ENCODE data around the gene IRAK1.
A peak's percentile ranks its signal among the peaks of the same experiment; 100 is the strongest.
"Not testable (repeated sequence)": the region's sequence is repeated elsewhere in the genome, so short reads cannot be mapped to it uniquely, and the experiment has no call there.

The IRAK1 gene

GRCh38 chrX:153988493-153988892, 31.2 kb downstream of the IRAK1 start:
- Mint-ChIP-seq H3K27ac (no peak overlapping the region), H3K4me3 (no peak overlapping the region), H3K9me3 (peaks cover 0 to 5% of the 10 kb centered on the region in 2 donors), H3K27me3 (peaks cover 0 to 3% of the 10 kb centered on the region in 2 donors), H3K36me3 (no peaks in the 10 kb centered on the region), H3K4me1 (peaks cover 9 to 19% of the 10 kb centered on the region in 2 donors)
- no peak for DNase-seq
- no peak for ATAC-seq (replicated peaks)

- H3K36me3 Mint-ChIP-seq: peaks cover 0 to 9% of the 10 kb centered on the region in 2 donors
- no peaks in the 10 kb centered on the region for H3K27me3 Mint-ChIP-seq
- ATAC-seq (replicated peaks) (peak; percentile 60 to 67), DNase-seq (peak; percentile 61)
- H3K4me3 Mint-ChIP-seq: peak overlapping the region; percentile 79 to 83
- H3K9me3 Mint-ChIP-seq: no peaks in the 10 kb centered on the region
- peaks cover 27 to 54% of the 10 kb centered on the region in 2 donors for H3K4me1 Mint-ChIP-seq
- peak overlapping the region; percentile 96 for H3K27ac Mint-ChIP-seq
Measured at GRCh38 chrX:153984351-153985178, 35.1 kb downstream of the IRAK1 start.

GRCh38 chrX:153983321-153983801, 36.3 kb downstream of the IRAK1 start:
- Mint-ChIP-seq H3K9me3 (no peaks in the 10 kb centered on the region), H3K27me3 (no peaks in the 10 kb centered on the region), H3K27ac (peak overlapping the region; percentile 96), H3K4me3 (peak overlapping the region in 1 of 2 donors; percentile 46), H3K4me1 (peaks cover 27 to 54% of the 10 kb centered on the region in 2 donors), H3K36me3 (peaks cover 0 to 9% of the 10 kb centered on the region in 2 donors)
- ATAC-seq (replicated peaks) (peak; percentile 53 to 60), DNase-seq (peak; percentile 44)

- Mint-ChIP-seq H3K9me3 (no peaks in the 10 kb centered on the region), H3K4me3 (peak overlapping the region; percentile 47 to 66), H3K36me3 (peaks cover 0 to 9% of the 10 kb centered on the region in 2 donors), H3K27ac (peak overlapping the region; percentile 73), H3K4me1 (peaks cover 27 to 54% of the 10 kb centered on the region in 2 donors), H3K27me3 (no peaks in the 10 kb centered on the region)
- DNase-seq (peak; percentile 39), ATAC-seq (replicated peaks) (peak; percentile 5 to 11)
Measured at GRCh38 chrX:153981771-153982533, 37.8 kb downstream of the IRAK1 start.

GRCh38 chrX:153981231-153981630, 38.5 kb downstream of the IRAK1 start:
- Mint-ChIP-seq H3K9me3 (no peaks in the 10 kb centered on the region), H3K27ac (peak overlapping the region; percentile 73), H3K4me3 (peak overlapping the region; percentile 47 to 66), H3K4me1 (peaks cover 27 to 54% of the 10 kb centered on the region in 2 donors), H3K36me3 (peaks cover 0 to 9% of the 10 kb centered on the region in 2 donors), H3K27me3 (no peaks in the 10 kb centered on the region)
- DNase-seq (no peak), ATAC-seq (replicated peaks) (no peak)

GRCh38 chrX:153980394-153980793, 39.3 kb downstream of the IRAK1 start:
- not testable (repeated sequence) for H3K36me3 Mint-ChIP-seq, H3K27me3 Mint-ChIP-seq, DNase-seq, H3K9me3 Mint-ChIP-seq
- H3K4me1 Mint-ChIP-seq: peaks cover 30 to 49% of the 10 kb centered on the region in 2 donors
- peak overlapping the region; percentile 95 for H3K27ac Mint-ChIP-seq
- H3K4me3 Mint-ChIP-seq: peak overlapping the region; percentile 25 to 73
- ATAC-seq (replicated peaks): peak; percentile 35 to 38

- peak overlapping the region; percentile 96 for H3K27ac Mint-ChIP-seq
Measured at GRCh38 chrX:153974726-153975286, 44.9 kb downstream of the IRAK1 start.

GRCh38 chrX:153974003-153974725, 45.5 kb downstream of the IRAK1 start:
- H3K36me3 Mint-ChIP-seq: peaks cover 15 to 25% of the 10 kb centered on the region in 2 donors
- peak overlapping the region; percentile 96 for H3K27ac Mint-ChIP-seq
- H3K4me1 Mint-ChIP-seq: peaks cover 20 to 23% of the 10 kb centered on the region in 2 donors
- DNase-seq: no peak
- no peaks in the 10 kb centered on the region for H3K27me3 Mint-ChIP-seq
- ATAC-seq (replicated peaks): no peak
- H3K4me3 Mint-ChIP-seq: peak overlapping the region; percentile 46 to 86
- no peaks in the 10 kb centered on the region for H3K9me3 Mint-ChIP-seq

More at GRCh38 chrX:153974726-153975286, 44.9 kb downstream of the IRAK1 start:
- H3K27me3 Mint-ChIP-seq: no peaks in the 10 kb centered on the region
- no peaks in the 10 kb centered on the region for H3K9me3 Mint-ChIP-seq
- H3K4me3 Mint-ChIP-seq: peak overlapping the region in 1 of 2 donors; percentile 46
- ATAC-seq (replicated peaks) (no peak), DNase-seq (no peak)
- peaks cover 10 to 18% of the 10 kb centered on the region in 2 donors for H3K36me3 Mint-ChIP-seq
- peaks cover 16 to 17% of the 10 kb centered on the region in 2 donors for H3K4me1 Mint-ChIP-seq

GRCh38 chrX:153973127-153974002, 46.3 kb downstream of the IRAK1 start:
- Mint-ChIP-seq H3K36me3 (peaks cover 18 to 29% of the 10 kb centered on the region in 2 donors), H3K27me3 (no peaks in the 10 kb centered on the region), H3K9me3 (no peaks in the 10 kb centered on the region), H3K4me1 (peaks cover 22 to 28% of the 10 kb centered on the region in 2 donors), H3K4me3 (peak overlapping the region; percentile 84 to 86), H3K27ac (peak overlapping the region; percentile 96)
- DNase-seq: no peak
- ATAC-seq (replicated peaks): no peak

GRCh38 chrX:153972368-153973126, 47.2 kb downstream of the IRAK1 start, which contains the start of gene TMEM187:
TMEM187 (plus strand) TSS chrX:153972754; CDS start chrX:153982063, 9,309 bp downstream.
- H3K9me3 Mint-ChIP-seq: no peaks in the 10 kb centered on the region
- peaks cover 29 to 36% of the 10 kb centered on the region in 2 donors for H3K4me1 Mint-ChIP-seq
- peak within 1 kb of the TSS; percentile 100 for H3K27ac Mint-ChIP-seq
- DNase-seq (peak; percentile 88), ATAC-seq (replicated peaks) (peak; percentile 53 to 58)
- H3K4me3 Mint-ChIP-seq: peak within 1 kb of the TSS; percentile 98 to 100
- H3K36me3 Mint-ChIP-seq: peaks cover 21 to 37% of the 10 kb centered on the region in 2 donors
- H3K27me3 Mint-ChIP-seq: no peaks in the 10 kb centered on the region

- Mint-ChIP-seq H3K36me3 (peaks cover 26 to 42% of the 10 kb centered on the region in 2 donors), H3K27ac (peak within 1 kb of the TSS; percentile 100), H3K4me1 (peaks cover 34 to 42% of the 10 kb centered on the region in 2 donors), H3K4me3 (peak within 1 kb of the TSS; percentile 98 to 100), H3K9me3 (no peaks in the 10 kb centered on the region), H3K27me3 (no peaks in the 10 kb centered on the region)
- DNase-seq (peak; percentile 89), ATAC-seq (replicated peaks) (peak; percentile 51 to 57)
Measured at GRCh38 chrX:153971450-153972367, 48.0 kb downstream of the IRAK1 start, which contains the start of gene HCFC1. HCFC1 (minus strand) TSS chrX:153971818; CDS start chrX:153970840, 978 bp downstream.

Data from stimulated activated naive B cell treated with anti-CD40 and anti-IgM and Interleukin-4, amounts not matched to agents 10 μg/mL and 1 μg/mL and 100 μg/mL, for 72 hours (primary cell).